Limb (tissue), 2 donors: ENCODE measurements around the gene PSMA6.
"Not testable (repeated sequence)": the region's sequence is repeated elsewhere in the genome, so short reads cannot be mapped to it uniquely, and the experiment has no call there.

Source experiments
- DNase-seq, 2 donors: peaks; one replicate each; pipeline ENCODE4 v3.0.0-alpha.2; 2016; ENCODE audit errors: extremely low spot score in 2 of 2

PSMA6 gene

DNA sequence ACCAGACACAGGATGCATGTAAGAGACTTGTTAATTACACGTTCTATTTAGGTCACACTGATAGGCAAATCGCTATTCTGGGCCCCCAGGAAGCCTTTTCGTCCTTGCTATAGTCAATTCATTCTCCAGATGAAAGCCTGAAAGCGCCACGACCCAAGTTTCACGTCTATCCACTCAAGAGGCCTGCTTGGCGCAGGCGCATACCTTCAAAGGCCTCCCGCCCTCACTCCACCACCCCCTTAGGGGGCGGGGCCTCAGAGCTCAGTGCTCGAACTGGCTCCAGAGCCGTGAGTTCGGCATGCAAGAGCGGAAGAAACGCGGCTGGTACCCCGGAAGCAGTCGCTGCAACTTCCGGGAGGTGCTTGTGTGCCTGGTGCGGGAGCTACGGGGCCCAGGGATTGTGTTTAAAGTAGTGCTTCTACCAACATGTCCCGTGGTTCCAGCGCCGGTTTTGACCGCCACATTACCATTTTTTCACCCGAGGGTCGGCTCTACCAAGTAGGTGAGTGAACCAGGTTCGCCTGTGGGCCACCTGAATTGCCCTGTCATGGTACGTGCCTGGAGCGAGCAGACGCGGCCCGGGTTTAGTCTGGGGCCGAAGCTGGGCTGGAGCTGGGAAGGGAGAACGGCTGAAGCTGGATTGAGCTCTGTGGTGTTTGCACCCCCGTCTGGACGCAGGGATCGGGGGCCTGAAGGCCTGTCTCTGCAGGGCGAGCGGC lies at the start of gene PSMA6:
PSMA6 (plus strand) TSS at position 332 of the 719 bp plus-strand sequence; CDS start at position 427, 95 bp downstream.
- peak; percentile 99 for DNase-seq

DNA sequence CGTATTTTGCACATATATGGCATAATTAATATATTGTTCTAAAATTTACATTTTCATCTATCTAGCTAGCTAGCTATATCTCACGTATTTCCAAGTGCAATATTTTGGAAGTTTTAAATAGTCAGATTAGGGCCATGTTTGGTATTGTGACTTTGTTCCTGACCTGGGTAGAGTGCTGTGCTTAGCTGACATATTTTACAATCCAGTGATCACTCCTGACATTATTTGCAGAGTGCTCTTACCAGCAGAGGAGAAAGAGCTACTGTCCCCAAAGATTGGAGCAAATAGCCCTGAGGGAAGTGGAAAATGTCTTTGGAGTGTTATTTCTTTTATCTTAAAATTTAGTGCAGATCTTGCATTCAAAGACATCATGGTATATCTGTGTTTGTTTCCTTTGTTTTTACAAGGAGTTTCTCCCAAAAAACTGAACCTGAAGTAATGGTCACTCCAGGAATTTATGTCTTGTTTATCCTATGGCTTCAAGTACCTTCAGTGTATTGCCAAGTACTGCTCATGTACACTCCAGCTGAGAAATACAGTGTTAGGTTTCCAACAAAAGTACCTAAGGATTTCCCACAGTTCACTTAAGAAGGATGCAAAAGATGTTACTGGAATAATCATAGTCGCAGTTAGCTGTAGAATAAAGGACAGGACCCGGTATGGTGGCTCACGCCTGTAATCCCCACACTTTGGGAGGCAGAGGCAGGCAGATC lies 49.4 kb upstream of the PSMA6 start:
- no peak for DNase-seq

DNA sequence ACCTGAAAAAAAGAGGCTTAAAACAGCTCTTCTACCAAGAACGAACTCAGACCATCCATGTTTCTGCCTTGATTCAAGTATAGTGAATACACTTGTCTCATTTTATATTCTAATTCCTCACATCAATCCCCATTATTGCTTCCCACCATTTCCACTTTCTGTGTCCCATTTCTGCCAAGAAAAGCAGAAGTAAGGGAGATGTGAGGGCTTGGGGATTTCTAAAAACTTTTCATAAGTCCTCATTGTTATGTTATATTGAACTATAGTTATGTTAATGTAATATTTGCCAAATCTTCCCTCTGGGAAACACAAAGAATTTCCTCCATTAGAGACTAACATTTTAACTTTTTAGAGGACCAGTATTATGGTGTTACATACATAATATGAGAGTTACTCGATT lies 48.2 kb upstream of the PSMA6 start:
- no peak for DNase-seq

- no peak for DNase-seq
These were observed 47.6 kb upstream of the PSMA6 start for GRCh38 chr14:35244542-35244941.

DNA sequence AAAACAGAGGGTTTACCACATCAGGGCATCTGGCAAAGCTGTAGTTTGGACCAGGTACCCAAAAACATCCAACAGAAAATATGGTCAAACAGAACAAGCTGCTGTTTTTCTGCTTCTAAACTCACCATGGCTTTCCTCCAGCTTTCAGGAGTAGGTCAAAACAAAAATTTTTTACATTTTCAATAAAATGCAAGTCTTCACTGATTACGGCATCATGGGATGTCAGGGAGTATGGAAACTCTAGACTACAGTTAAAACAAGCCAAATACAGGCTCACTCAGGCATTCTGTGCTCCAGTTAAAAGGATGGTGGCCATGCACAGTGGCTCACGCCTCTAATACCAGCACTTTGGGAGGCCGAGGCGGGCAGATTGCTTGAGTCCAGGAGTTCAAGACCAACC lies 47.1 kb upstream of the PSMA6 start:
- DNase-seq = no peak

DNA sequence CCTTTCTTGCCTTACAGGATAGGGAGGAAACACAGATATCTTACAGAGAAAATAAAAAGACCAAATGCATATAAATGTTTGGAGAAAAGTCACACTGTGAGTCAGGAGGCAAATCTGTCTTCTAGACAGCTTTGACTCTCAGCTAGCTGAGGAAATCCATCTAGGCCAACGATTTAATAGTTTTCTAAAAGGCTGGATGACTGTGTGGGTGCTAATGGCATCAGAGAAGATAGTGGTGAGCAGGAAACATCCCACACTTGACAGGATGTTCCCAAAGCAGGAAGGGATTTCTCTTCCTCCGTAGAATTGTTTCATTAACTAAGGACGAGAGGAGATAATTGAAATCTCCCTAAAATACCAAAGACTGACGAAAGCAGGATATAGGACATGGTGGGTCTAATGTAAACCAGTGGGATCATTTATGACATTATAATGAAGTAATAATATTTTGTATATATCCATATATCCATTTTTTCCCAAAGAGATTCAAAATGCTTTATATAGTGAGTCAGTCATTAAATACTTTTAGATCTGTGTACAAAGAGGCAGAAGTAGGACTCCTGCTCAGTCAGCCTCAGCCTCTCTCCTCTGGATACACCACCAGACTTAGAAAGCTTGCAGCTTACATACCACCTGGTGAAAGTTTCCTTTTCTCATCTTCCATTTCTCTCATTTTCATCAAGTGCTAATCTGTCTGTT lies 44.3 kb upstream of the PSMA6 start:
- no peak for DNase-seq

GRCh38 chr14:35248476-35248788 lies 43.8 kb upstream of the PSMA6 start:
- DNase-seq = no peak

DNA sequence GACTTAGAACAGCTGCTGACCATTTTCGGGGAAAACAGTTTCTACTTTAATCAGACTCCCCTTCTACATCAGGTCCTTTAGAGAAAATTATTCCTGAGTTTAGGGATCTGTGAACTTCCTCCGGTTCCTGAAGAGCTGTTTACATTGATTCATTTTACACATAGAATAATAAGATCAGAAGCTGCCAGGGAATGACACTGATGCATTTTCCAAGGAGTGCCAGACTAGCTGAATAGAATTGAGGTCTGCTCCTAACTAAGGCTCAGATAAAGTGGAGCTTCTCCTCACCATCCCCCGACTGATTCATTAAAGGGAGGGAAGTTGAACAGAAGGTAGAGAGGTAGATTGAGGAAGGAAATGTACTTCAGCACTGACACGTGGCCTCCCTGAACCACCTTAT lies 41.9 kb upstream of the PSMA6 start:
- no peak for DNase-seq

GRCh38 chr14:35252451-35252868 lies 39.7 kb upstream of the PSMA6 start:
- DNase-seq = no peak

DNA sequence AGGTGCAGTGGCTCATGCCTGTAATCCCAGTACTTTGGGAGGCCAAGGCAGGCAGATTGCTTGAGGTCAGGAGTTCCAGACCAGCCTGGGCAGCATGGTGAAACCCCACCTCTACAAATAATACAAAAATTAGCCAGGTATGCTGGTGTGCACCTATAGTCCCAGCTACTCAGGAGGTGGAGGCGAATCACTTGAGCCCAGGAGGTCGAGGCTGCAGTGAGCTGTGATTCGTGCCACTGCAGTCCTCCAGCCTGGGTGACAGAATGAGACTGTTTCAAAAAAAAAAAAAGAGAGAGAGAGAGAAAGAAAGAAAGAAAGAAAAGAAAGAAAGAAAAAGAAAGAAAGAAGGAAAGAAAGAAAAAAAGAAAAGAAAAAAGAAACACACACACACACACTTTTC lies 39.1 kb upstream of the PSMA6 start:
- DNase-seq = not testable (repeated sequence)

DNA sequence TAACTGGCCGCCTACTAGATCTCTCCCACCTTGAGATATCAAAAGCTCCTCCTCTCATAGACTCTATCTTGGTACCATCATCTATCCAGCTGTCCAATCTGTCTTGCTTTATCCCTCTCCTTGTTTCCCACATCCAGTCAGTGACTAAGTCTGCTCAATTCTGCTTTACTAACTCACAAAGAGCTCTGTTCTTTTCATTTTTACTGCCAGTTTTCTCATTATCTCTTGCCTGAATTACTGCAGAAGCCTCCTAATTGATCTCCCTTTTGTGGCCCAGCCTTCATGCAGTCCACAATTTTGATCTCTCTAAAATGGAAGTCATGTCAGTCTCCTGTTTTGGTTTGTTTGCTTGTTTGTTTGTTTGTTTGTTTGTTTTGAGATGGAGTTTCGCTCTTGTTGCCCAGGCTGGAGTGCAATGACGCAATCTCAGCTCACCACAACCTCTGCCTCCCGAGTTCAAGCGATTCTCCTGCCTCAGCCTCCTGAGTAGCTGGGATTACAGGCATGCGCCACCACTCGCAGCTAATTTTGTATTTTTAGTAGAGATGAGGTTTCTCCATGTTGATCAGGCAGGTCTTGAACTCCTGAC lies 38.1 kb upstream of the PSMA6 start:
- DNase-seq = not testable (repeated sequence)

DNA sequence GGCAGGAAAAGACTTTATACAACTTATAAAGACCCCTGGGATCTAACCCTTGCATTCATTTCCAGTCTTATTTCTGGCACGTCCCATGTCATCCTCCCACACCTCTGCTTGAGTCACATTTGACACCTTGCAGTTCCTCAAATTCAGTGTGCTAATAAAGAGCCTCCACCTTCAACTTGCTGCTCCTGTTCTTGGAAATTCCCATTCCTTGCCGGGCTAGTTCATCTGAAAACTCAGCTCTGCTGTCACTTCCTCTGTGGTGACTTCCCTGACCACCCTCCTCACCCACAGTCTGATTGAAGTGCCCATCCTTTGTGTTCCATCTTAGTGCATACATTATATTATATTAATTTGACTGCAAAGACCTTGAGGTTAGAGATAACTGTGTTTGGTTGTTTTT lies 37.4 kb upstream of the PSMA6 start:
- DNase-seq = no peak

DNA sequence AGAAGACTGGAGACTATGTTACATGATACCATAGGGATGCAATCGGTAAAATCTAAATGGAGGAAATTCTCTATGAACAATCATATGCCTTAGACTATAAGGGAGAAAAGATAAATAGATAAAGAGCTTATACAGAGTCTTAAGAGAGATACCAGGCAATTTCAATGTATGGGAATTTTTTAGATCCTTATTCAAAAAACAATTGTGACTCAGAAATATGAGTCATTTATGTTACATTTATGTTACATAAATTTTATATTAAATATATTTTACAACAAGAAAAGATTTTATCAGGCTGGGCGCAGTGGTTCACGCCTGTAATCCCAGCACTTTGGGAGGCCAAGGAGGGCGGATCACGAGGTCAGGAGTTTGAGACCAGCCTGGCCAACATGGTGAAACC lies 36.5 kb upstream of the PSMA6 start:
- DNase-seq = no peak

DNA sequence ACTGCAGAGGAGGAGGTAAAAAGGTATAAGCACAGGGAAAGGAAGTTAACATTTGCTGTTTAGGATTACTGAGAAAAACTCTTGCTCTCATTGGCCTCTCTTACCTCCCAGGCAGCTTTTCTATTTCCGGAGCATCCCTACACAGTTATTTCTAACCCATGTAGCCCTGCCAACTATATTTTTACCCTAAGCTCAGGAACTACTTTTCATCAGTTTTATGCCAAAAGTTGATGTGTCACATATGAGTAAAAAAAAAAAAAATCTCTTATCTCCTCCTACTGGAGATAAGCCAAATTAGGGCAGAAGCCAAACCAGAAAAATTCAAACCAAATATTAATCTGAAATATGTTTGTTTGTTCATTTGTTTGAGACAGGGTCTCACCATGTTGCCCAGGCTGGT lies 34.4 kb upstream of the PSMA6 start:
- DNase-seq = no peak

GRCh38 chr14:35258420-35258819 lies 33.8 kb upstream of the PSMA6 start:
- DNase-seq = no peak

DNA sequence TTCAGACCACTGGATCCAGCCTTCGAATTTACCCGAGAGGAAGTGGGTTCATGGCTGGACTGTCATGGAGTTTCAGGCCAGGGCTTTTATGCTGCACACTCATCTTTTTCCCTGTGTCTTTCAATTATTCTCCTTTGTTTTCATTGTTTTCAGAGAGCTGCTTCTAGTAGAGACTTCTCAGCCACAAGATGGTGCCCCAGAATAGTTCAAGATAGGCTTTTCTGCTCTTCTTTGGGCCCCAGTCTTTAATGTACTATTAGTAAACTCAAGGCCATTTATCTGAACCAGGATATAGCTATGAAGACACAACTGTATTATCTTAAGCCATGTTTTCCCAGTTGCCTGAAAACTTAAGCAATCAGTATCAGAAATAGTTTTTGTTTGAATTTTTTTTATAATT lies 30.4 kb upstream of the PSMA6 start:
- no peak for DNase-seq

- no peak for DNase-seq
These were observed 29.7 kb upstream of the PSMA6 start for GRCh38 chr14:35262436-35262835.

DNA sequence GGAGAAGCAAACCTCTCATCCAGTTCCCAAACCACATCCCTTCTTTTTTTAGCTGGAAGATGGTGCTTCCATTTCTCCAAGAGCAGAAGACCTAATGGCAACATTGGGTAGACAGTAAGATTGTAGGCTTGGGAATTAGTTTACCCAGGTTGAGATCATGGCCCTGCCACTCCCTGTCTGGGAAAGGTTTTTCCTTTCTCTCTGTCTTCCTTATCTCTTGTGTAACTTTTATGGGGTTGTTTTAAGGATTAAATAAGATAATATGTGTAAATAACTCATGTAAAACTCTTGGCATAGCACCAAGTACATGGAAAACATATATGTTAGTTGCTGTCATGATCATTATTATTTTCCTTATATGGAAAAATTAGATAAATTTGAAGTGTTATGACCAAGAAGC lies 23.2 kb upstream of the PSMA6 start:
- DNase-seq = no peak

DNA sequence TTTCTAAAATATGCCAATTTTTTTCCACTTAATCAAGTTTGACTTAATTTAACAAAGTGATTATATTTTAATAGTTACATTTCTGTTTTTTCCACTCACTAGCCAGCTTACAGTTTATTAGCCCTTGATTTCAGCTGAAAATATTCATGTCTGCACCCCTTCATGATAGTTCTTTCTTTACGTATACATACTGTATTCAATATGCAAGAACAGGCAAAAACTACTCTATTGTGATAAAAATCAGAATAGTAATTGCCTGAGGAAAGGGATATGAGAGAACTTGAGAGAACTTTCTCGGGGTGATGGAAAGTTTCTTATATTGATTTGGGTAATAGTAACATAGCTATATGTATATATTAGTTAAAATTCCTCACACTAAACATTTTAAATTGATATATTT lies 17.4 kb upstream of the PSMA6 start:
- DNase-seq = no peak

GRCh38 chr14:35277179-35277578 lies 15.0 kb upstream of the PSMA6 start:
- no peak for DNase-seq

GRCh38 chr14:35279369-35279768 lies 12.8 kb upstream of the PSMA6 start:
- DNase-seq = no peak

DNA sequence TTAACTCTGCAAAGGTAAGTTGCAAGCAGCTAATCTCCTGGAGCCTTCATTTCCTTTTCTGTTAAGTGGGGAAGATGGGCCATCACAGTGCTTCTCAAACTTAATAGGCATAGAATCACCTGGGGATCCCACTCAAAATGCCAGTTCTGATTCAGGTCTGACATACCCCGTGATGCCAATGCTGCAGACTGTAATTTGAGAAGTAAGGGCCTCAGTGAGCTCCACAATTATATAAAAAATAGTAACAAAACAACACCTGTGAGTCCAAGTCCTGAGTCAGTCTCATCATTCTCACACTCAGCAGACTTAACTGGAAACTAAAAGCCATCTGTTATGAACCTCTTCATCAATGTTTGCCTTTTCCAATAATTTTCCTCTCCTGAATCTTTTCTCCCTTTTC lies 10.8 kb upstream of the PSMA6 start:
- no peak for DNase-seq
